DND-41 (cell line): Measurements from ENCODE around the gene IP6K3.

ENCODE experiments used
- ATAC-seq: fragments of 200-7000 bp; cut with Tn5 transposase; 3 replicates; pipeline ENCODE4 v1.9.1; 2021; ENCODE audit warnings: low read depth; ENCODE audit not compliant: insufficient read depth
- DNase-seq: peaks from one replicate; pipeline ENCODE4 v3.0.0-alpha.2; 2020
- H2AFZ ChIP-seq: 2 replicates; pipeline ENCODE4 v1.6.0; 2012; ENCODE audit warnings: low read depth, low read length
- H3K27ac ChIP-seq: 2 replicates; pipeline ENCODE4 v1.5.1; 2012; ENCODE audit warnings: low read length, inconsistent platforms
- H3K27me3 ChIP-seq: fragments of 200-600 bp; sonication (generic); 2 replicates; pipeline ENCODE4 v1.6.0; 2012; ENCODE audit warnings: low read length, mild to moderate bottlenecking, inconsistent platforms; ENCODE audit not compliant: insufficient read depth, poor library complexity
- H3K36me3 ChIP-seq: 2 replicates; pipeline ENCODE4 v1.5.1; 2012; ENCODE audit warnings: low read length, inconsistent platforms; ENCODE audit not compliant: insufficient read depth
- H3K4me1 ChIP-seq: 2 replicates; pipeline ENCODE4 v1.5.1; 2012; ENCODE audit warnings: mild to moderate bottlenecking, low read length; ENCODE audit not compliant: insufficient read depth
- H3K4me2 ChIP-seq: 2 replicates; pipeline ENCODE4 v1.6.0; 2012; ENCODE audit warnings: mild to moderate bottlenecking, moderate library complexity, low read length, inconsistent platforms; ENCODE audit not compliant: insufficient read depth
- H3K4me3 ChIP-seq, 2 experiments: fragments of 200-600 bp in 1 of 2; shearing (Covaris generic) in 1 of 2; 2 replicates each; pipeline ENCODE4 v1.5.1; 2012 to 2016; ENCODE audit warnings: inconsistent platforms in 2 of 2, low read length in 2 of 2, mild to moderate bottlenecking in 2 of 2, low read depth in 1 of 2, moderate library complexity in 1 of 2
- H3K79me2 ChIP-seq: 2 replicates; pipeline ENCODE4 v1.6.0; 2012; ENCODE audit warnings: low read length, inconsistent platforms; ENCODE audit not compliant: insufficient read depth
- H3K9ac ChIP-seq: 2 replicates; pipeline ENCODE4 v1.6.0; 2012; ENCODE audit warnings: low read depth, mild to moderate bottlenecking, inconsistent platforms, low read length, moderate library complexity
- H3K9me3 ChIP-seq: 2 replicates; pipeline ENCODE4 v1.5.1; 2012; ENCODE audit warnings: low read length, moderate library complexity, mild to moderate bottlenecking, inconsistent platforms; ENCODE audit not compliant: insufficient read depth, severe bottlenecking
- H4K20me1 ChIP-seq: 2 replicates; pipeline ENCODE4 v1.6.0; 2012; ENCODE audit warnings: low read length; ENCODE audit not compliant: insufficient read depth
- CTCF ChIP-seq: IDR thresholded peaks from 2 replicates; pipeline ENCODE4 v1.5.1; 2012; ENCODE audit warnings: borderline replicate concordance, low read length, moderate library complexity, mild to moderate bottlenecking; ENCODE audit not compliant: poor library complexity, severe bottlenecking; ENCODE audit errors: extremely low read depth
- EZH2 ChIP-seq: IDR thresholded peaks from 3 replicates; pipeline ENCODE4 v1.6.1; 2012; ENCODE audit warnings: borderline replicate concordance, low read depth, mild to moderate bottlenecking, moderate library complexity, low read length, inconsistent platforms; ENCODE audit not compliant: severe bottlenecking

Gene IP6K3

GRCh38 chr6:33731035-33731434 is 15.7 kb downstream of the IP6K3 start:
- H3K27ac ChIP-seq, result no peak overlapping the region
- DNase-seq (no peak), ATAC-seq (no peak)
- no peak overlapping the region for H3K4me2 ChIP-seq
- H3K9ac ChIP-seq, result no peak overlapping the region
- no peaks in the 10 kb centered on the region for H3K79me2 ChIP-seq
- no peaks in the 10 kb centered on the region for H3K4me1 ChIP-seq
- no peaks in the 10 kb centered on the region for H3K36me3 ChIP-seq
- no peak for TF ChIP-seq CTCF
- no peak for TF ChIP-seq EZH2
- H3K27me3 ChIP-seq, result peaks cover 11% of the 10 kb centered on the region
- no peak overlapping the region for H2AFZ ChIP-seq
- H3K9me3 ChIP-seq, result no peaks in the 10 kb centered on the region
- H4K20me1 ChIP-seq, result no peaks in the 10 kb centered on the region
- no peak overlapping the region for H3K4me3 ChIP-seq

- H3K4me2 ChIP-seq, result no peak overlapping the region
- H3K4me3 ChIP-seq, result no peak overlapping the region
- no peak for DNase-seq
- H3K79me2 ChIP-seq, result no peaks in the 10 kb centered on the region
- ATAC-seq, result no peak
- no peak for TF ChIP-seq EZH2
- no peak for TF ChIP-seq CTCF
- H3K36me3 ChIP-seq, result no peaks in the 10 kb centered on the region
- no peak overlapping the region for H3K9ac ChIP-seq
- no peaks in the 10 kb centered on the region for H3K9me3 ChIP-seq
- no peaks in the 10 kb centered on the region for H4K20me1 ChIP-seq
- H3K27me3 ChIP-seq, result peaks cover 11% of the 10 kb centered on the region
- H2AFZ ChIP-seq, result no peak overlapping the region
- H3K27ac ChIP-seq, result no peak overlapping the region
- no peaks in the 10 kb centered on the region for H3K4me1 ChIP-seq
These were observed 16.1 kb downstream of the IP6K3 start for GRCh38 chr6:33730611-33731010.

DNA sequence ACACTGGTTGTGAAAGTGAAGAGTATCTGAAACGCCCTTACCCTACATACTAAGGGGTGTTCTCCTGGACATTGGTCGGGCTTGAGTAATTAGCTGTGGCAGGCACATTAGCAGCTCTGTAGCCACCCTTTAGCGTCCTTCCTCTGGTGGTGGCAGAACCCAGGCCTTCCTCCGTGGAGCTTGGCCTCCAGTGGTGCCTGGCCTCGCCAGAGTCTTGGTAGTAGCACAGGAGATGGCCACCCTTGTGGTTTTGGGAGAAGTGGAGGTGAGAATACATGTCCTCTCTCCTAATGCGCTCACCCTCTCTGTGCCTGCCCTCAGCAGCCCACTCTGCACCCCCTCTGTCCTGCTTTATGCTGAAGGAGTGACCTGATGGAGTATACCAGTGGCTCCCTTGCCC is 17.6 kb downstream of the IP6K3 start:
- H3K4me1 ChIP-seq, result no peaks in the 10 kb centered on the region
- ATAC-seq, result no peak
- no peak overlapping the region for H3K4me3 ChIP-seq
- H3K9ac ChIP-seq, result no peak overlapping the region
- TF ChIP-seq EZH2 (no peak), CTCF (no peak)
- H3K27ac ChIP-seq, result no peak overlapping the region
- no peak overlapping the region for H3K4me2 ChIP-seq
- H4K20me1 ChIP-seq, result no peaks in the 10 kb centered on the region
- H3K27me3 ChIP-seq, result peaks cover 24% of the 10 kb centered on the region
- DNase-seq, result no peak
- H3K79me2 ChIP-seq, result no peaks in the 10 kb centered on the region
- no peaks in the 10 kb centered on the region for H3K9me3 ChIP-seq
- H3K36me3 ChIP-seq, result no peaks in the 10 kb centered on the region
- H2AFZ ChIP-seq, result no peak overlapping the region

GRCh38 chr6:33728438-33728837 is 18.3 kb downstream of the IP6K3 start:
- Histone ChIP-seq H3K27ac (no peak overlapping the region), H3K4me2 (no peak overlapping the region)
- no peak for TF ChIP-seq CTCF
- no peak for TF ChIP-seq EZH2

More at GRCh38 chr6:33728438-33728837, 18.3 kb downstream of the IP6K3 start:
- no peak overlapping the region for H2AFZ ChIP-seq
- H3K9me3 ChIP-seq, result no peaks in the 10 kb centered on the region
- no peaks in the 10 kb centered on the region for H3K36me3 ChIP-seq
- no peak overlapping the region for H3K9ac ChIP-seq
- H3K4me1 ChIP-seq, result no peaks in the 10 kb centered on the region
- DNase-seq (no peak), ATAC-seq (no peak)
- H3K79me2 ChIP-seq, result no peaks in the 10 kb centered on the region
- H3K27me3 ChIP-seq, result peaks cover 30% of the 10 kb centered on the region
- no peak overlapping the region for H3K4me3 ChIP-seq
- peaks cover 5% of the 10 kb centered on the region; the same call in 1 of the 2 replicates for H4K20me1 ChIP-seq
